DMS 273 (cell line): Measurements from ENCODE around the gene MRPL27.
"Not testable (repeated sequence)": the region's sequence is repeated elsewhere in the genome, so short reads cannot be mapped to it uniquely, and the experiment has no call there.

Source experiments
- DNase-seq: peaks from one replicate; lab custom pipeline; 2025; ENCODE audit not compliant: unreplicated experiment; lab: John Stamatoyannopoulos, UW

The MRPL27 gene

GRCh38 chr17:50372758-50373556 is at the start of gene MRPL27, which contains the start of gene EME1:
Gene MRPL27 (minus strand): TSS chr17:50373184. CDS start chr17:50373170, 14 bp downstream.
Gene EME1 (plus strand): TSS chr17:50373229. CDS start chr17:50375209, 1,980 bp downstream.
- DNase-seq, result peak; percentile 95

GRCh38 chr17:50422738-50423137 is 49.8 kb upstream of the MRPL27 start:
- no peak for DNase-seq

GRCh38 chr17:50421308-50422051 is 48.5 kb upstream of the MRPL27 start:
- peak; percentile 27 for DNase-seq

- DNase-seq, result no peak
Observed at GRCh38 chr17:50420419-50421112, 47.6 kb upstream of the MRPL27 start.

GRCh38 chr17:50419577-50419976 is 46.6 kb upstream of the MRPL27 start:
- not testable (repeated sequence) for DNase-seq

GRCh38 chr17:50414808-50415207 is 41.8 kb upstream of the MRPL27 start:
- no peak for DNase-seq

GRCh38 chr17:50412188-50412732 is 39.3 kb upstream of the MRPL27 start:
- no peak for DNase-seq

GRCh38 chr17:50407921-50408320 is 34.9 kb upstream of the MRPL27 start:
- no peak for DNase-seq

- no peak for DNase-seq
Observed at GRCh38 chr17:50406578-50406977, 33.6 kb upstream of the MRPL27 start.

- DNase-seq, result not testable (repeated sequence)
Observed at GRCh38 chr17:50405351-50405750, 32.4 kb upstream of the MRPL27 start.

- DNase-seq, result not testable (repeated sequence)
Observed at GRCh38 chr17:50399591-50399990, 26.6 kb upstream of the MRPL27 start.

- not testable (repeated sequence) for DNase-seq
Observed at GRCh38 chr17:50398672-50399071, 25.7 kb upstream of the MRPL27 start.

- peak; percentile 40 for DNase-seq
Observed at GRCh38 chr17:50397919-50398285, 24.9 kb upstream of the MRPL27 start.

- peak; percentile 92 for DNase-seq
Observed at GRCh38 chr17:50397111-50397918, 24.3 kb upstream of the MRPL27 start, which contains the start of gene LRRC59. Gene LRRC59 (minus strand): TSS chr17:50397523. CDS start chr17:50397317, 206 bp downstream.

- peak; percentile 82 for DNase-seq
Observed at GRCh38 chr17:50396261-50397110, 23.5 kb upstream of the MRPL27 start.

- peak; percentile 32 for DNase-seq
Observed at GRCh38 chr17:50394711-50395110, 21.7 kb upstream of the MRPL27 start.

- DNase-seq, result no peak
Observed at GRCh38 chr17:50393700-50394099, 20.7 kb upstream of the MRPL27 start.

GRCh38 chr17:50392621-50393020 is 19.6 kb upstream of the MRPL27 start:
- no peak for DNase-seq

- DNase-seq, result no peak
Observed at GRCh38 chr17:50389534-50389933, 16.6 kb upstream of the MRPL27 start.
